RWPE2 (cell line): ENCODE results near the gene ARHGAP42.

ENCODE experiments used
- ATAC-seq: fragments of 200-7000 bp; cut with Tn5 transposase; 3 replicates; pipeline ENCODE4 v1.9.1; 2021; ENCODE audit warnings: low read depth
- DNase-seq: peaks from one replicate; pipeline ENCODE4 v3.0.0-alpha.2; 2020; ENCODE audit warnings: low spot score
- H3K27ac ChIP-seq: fragments of 450-650 bp; 2 replicates; pipeline ENCODE4 v1.5.1; 2017; ENCODE audit warnings: mild to moderate bottlenecking; ENCODE audit not compliant: poor library complexity, severe bottlenecking
- H3K27me3 ChIP-seq: fragments of 250-450 bp; sonication (Bioruptor Pico); 2 replicates; pipeline ENCODE4 v1.5.1; 2021; ENCODE audit warnings: mild to moderate bottlenecking, moderate library complexity; ENCODE audit not compliant: insufficient read depth, poor library complexity, severe bottlenecking
- H3K36me3 ChIP-seq: fragments of 250-450 bp; sonication (Bioruptor Pico); 2 replicates; pipeline ENCODE4 v1.5.1; 2020; ENCODE audit warnings: low read depth, mild to moderate bottlenecking, moderate library complexity
- H3K4me1 ChIP-seq: fragments of 250-450 bp; sonication (Bioruptor Pico); 2 replicates; pipeline ENCODE4 v1.5.1; 2021; ENCODE audit warnings: mild to moderate bottlenecking, moderate library complexity; ENCODE audit not compliant: insufficient read depth, poor library complexity, severe bottlenecking
- H3K4me3 ChIP-seq: fragments of 250-450 bp; sonication (Bioruptor Pico); 2 replicates; pipeline ENCODE4 v1.5.1; 2021; ENCODE audit warnings: mild to moderate bottlenecking, moderate library complexity; ENCODE audit not compliant: severe bottlenecking
- H3K9me3 ChIP-seq: fragments of 250-450 bp; sonication (Bioruptor Pico); 2 replicates; pipeline ENCODE4 v1.5.1; 2021; ENCODE audit warnings: mild to moderate bottlenecking, moderate library complexity; ENCODE audit not compliant: severe bottlenecking
- CTCF ChIP-seq: fragments of 450-650 bp; IDR thresholded peaks from one replicate; pipeline ENCODE4 v1.5.1; 2017; ENCODE audit warnings: mild to moderate bottlenecking, moderate library complexity; ENCODE audit not compliant: poor library complexity, severe bottlenecking

The ARHGAP42 gene

DNA sequence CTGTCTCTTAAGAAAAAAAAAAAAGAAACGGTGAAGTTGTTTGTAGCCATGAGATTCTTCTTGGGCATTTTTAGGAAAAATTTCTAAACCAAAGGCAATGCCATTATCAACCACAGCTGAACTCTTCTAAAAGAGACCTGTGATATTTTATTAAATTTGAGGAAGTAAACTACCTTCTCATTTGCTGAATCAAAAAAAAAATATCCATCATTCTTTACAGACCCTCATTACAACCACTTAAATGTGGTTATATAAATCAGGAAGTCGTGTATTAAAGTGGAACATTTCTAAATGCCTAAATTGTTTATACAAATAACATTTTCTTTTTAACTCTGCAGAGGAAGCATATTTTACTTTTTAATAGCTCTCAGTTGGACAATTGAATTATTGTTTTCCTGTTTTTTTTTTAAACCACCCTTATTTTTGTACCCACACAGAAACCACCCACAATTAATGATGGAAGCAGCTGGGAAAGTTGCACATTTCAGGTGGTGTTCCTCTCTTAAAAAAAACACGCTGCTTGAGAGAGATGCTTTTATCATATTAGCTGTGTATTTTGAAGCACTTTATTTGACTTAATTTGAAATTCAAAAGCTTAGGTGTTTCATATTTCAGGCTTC, 91.2 kb downstream of the ARHGAP42 start:
- H3K9me3 ChIP-seq, result no peaks in the 10 kb centered on the region
- no peak for TF ChIP-seq CTCF
- peaks cover 13% of the 10 kb centered on the region for H3K4me1 ChIP-seq
- H3K27me3 ChIP-seq, result no peaks in the 10 kb centered on the region
- no peak for ATAC-seq
- H3K4me3 ChIP-seq, result no peak overlapping the region
- H3K36me3 ChIP-seq, result no peaks in the 10 kb centered on the region
- no peak for DNase-seq
- H3K27ac ChIP-seq, result no peak overlapping the region

DNA sequence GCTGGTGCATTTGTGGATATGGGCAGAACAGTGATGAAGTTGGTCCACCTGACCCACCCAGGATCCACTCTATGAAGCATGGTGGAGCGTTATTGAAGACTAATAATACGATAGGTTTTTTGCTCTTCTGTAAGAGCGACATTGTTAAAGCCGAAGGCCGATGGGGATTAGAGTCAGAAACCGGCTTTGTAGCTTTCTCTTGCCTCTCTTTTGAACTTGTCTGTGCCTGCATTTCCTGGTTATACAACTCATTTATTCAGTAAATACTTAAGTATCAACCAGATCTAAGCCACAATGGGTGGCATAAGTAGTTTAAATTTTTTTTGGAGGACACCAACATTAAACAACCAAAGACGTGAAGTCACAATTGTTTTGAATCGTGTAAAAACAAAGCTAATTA, 93.4 kb downstream of the ARHGAP42 start:
- H3K27ac ChIP-seq, result no peak overlapping the region
- no peak for ATAC-seq
- H3K4me3 ChIP-seq, result no peak overlapping the region
- no peaks in the 10 kb centered on the region for H3K27me3 ChIP-seq
- DNase-seq, result no peak
- no peak for TF ChIP-seq CTCF
- peaks cover 13% of the 10 kb centered on the region for H3K4me1 ChIP-seq
- H3K36me3 ChIP-seq, result no peaks in the 10 kb centered on the region
- H3K9me3 ChIP-seq, result no peaks in the 10 kb centered on the region

- Histone ChIP-seq H3K27me3 (no peaks in the 10 kb centered on the region), H3K36me3 (no peaks in the 10 kb centered on the region), H3K27ac (no peak overlapping the region), H3K4me3 (no peak overlapping the region), H3K9me3 (no peaks in the 10 kb centered on the region), H3K4me1 (no peaks in the 10 kb centered on the region)
- DNase-seq (no peak), ATAC-seq (no peak)
- TF ChIP-seq CTCF, result no peak
Measured at GRCh38 chr11:100785148-100785983, 98.3 kb downstream of the ARHGAP42 start.

DNA sequence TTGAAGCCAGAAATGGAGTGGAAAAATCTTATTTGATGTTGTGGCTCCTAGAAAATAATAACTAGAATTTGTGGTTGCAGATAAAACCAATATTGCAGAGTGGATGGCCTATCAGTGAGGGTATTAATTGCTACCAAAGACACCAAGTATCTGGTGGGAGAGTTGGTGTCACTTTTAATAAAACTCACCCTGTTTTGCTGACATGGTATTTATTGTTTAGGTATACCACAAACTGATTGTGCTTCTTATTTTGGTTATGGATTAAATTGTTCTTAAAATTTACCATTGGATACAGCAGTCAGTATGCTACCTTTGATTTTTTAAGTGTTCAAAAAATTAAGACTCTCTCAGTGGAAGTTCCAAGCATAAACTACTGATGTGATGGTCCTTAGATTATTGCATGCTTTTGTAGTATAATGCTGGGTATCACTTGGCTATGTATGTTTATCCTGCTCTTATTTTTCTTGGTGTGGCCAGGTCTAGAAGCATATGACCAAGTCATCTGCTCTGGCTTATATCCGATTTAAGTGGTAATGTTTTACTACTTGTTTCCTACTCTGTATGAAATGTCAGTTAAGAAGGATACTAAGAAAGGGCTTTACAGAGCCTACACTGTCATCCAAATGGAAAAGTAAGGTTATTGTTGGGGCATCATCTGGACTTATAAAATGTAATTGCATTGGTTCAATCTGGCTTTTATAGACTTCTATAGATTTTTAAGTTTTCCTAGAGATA, 101.6 kb downstream of the ARHGAP42 start:
- ATAC-seq (no peak), DNase-seq (no peak)
- no peaks in the 10 kb centered on the region for H3K9me3 ChIP-seq
- H3K27me3 ChIP-seq, result no peaks in the 10 kb centered on the region
- H3K27ac ChIP-seq, result no peak overlapping the region
- H3K4me3 ChIP-seq, result no peak overlapping the region
- TF ChIP-seq CTCF, result no peak
- no peaks in the 10 kb centered on the region for H3K36me3 ChIP-seq
- H3K4me1 ChIP-seq, result no peaks in the 10 kb centered on the region
